OCI-LY1 (cell line): ENCODE results near the gene TBCEL.

Source experiments
- H2AFZ ChIP-seq: fragments of 200-600 bp; sonication (generic), shearing (Covaris generic); 2 replicates; pipeline ENCODE4 v1.6.0; 2014; ENCODE audit warnings: antibody characterized with exemption, mild to moderate bottlenecking, low read length
- H3F3A ChIP-seq: fragments of 200-600 bp; sonication (generic), shearing (Covaris generic); 2 replicates; pipeline ENCODE4 v1.6.0; 2014; ENCODE audit warnings: mild to moderate bottlenecking, antibody characterized with exemption, low read length, moderate library complexity; ENCODE audit not compliant: insufficient read depth
- H3K27ac ChIP-seq: fragments of 200-600 bp; sonication (generic); 2 replicates; pipeline ENCODE4 v1.5.1; 2014; ENCODE audit warnings: low read length, mixed run types, mild to moderate bottlenecking, low read depth; ENCODE audit not compliant: poor library complexity, severe bottlenecking
- H3K27me3 ChIP-seq: fragments of 200-600 bp; sonication (generic); 2 replicates; pipeline ENCODE4 v1.6.0; 2014; ENCODE audit warnings: antibody characterized with exemption, mild to moderate bottlenecking, low read length, moderate library complexity; ENCODE audit not compliant: insufficient read depth
- H3K36me3 ChIP-seq: fragments of 200-600 bp; sonication (generic); 2 replicates; pipeline ENCODE4 v1.6.1; 2014; ENCODE audit warnings: mild to moderate bottlenecking, antibody characterized with exemption, low read length, moderate library complexity, mixed read lengths; ENCODE audit not compliant: insufficient read depth
- H3K4me1 ChIP-seq: fragments of 200-600 bp; sonication (generic); 2 replicates; pipeline ENCODE4 v1.5.1; 2014; ENCODE audit warnings: mild to moderate bottlenecking, low read length, moderate library complexity; ENCODE audit not compliant: insufficient read depth, severe bottlenecking
- H3K4me2 ChIP-seq: fragments of 200-600 bp; sonication (generic), shearing (Covaris generic); 2 replicates; pipeline ENCODE4 v1.6.1; 2014; ENCODE audit warnings: low read length
- H3K4me3 ChIP-seq: fragments of 200-600 bp; sonication (generic); 2 replicates; pipeline ENCODE4 v1.5.1; 2014; ENCODE audit warnings: low read length, low read depth, mild to moderate bottlenecking, mixed read lengths; ENCODE audit not compliant: poor library complexity, severe bottlenecking
- H3K79me2 ChIP-seq: fragments of 200-600 bp; shearing (Covaris generic); 2 replicates; pipeline ENCODE4 v1.6.1; 2016; ENCODE audit warnings: mixed run types, low read length, mixed read lengths; ENCODE audit not compliant: insufficient read depth
- H3K9ac ChIP-seq: fragments of 200-600 bp; sonication (generic), shearing (Covaris generic); 2 replicates; pipeline ENCODE4 v1.6.1; 2014; ENCODE audit warnings: mild to moderate bottlenecking, low read length, mixed read lengths
- H3K9me2 ChIP-seq: fragments of 200-600 bp; sonication (generic), shearing (Covaris generic); 2 replicates; pipeline ENCODE4 v1.6.1; 2014; ENCODE audit warnings: low read depth, mild to moderate bottlenecking, low read length, mixed read lengths
- H3K9me3 ChIP-seq: fragments of 200-600 bp; shearing (Covaris generic); 2 replicates; pipeline ENCODE4 v1.6.1; 2014; ENCODE audit warnings: low read length, mixed read lengths
- H4K20me1 ChIP-seq: fragments of 200-600 bp; sonication (generic), shearing (Covaris generic); 2 replicates; pipeline ENCODE4 v1.6.0; 2016; ENCODE audit warnings: mild to moderate bottlenecking, low read length; ENCODE audit not compliant: insufficient read depth
- CTCF ChIP-seq: fragments of 200-600 bp; sonication (generic), shearing (Covaris generic); IDR thresholded peaks from 2 replicates; pipeline ENCODE4 v1.5.1; 2017; ENCODE audit warnings: mild to moderate bottlenecking, antibody characterized with exemption, low read length, moderate library complexity, mixed read lengths
- EZH2 ChIP-seq: fragments of 200-600 bp; sonication (generic), shearing (Covaris generic); IDR thresholded peaks from 2 replicates; pipeline ENCODE4 v1.8.0; 2017; ENCODE audit warnings: borderline replicate concordance, mixed run types, mild to moderate bottlenecking, antibody characterized with exemption, low read length, moderate library complexity, mixed read lengths

Gene TBCEL

GRCh38 chr11:121070951-121071845 is 47.3 kb downstream of the TBCEL start:
- no peaks in the 10 kb centered on the region for H3K9me3 ChIP-seq
- no peak for TF ChIP-seq CTCF
- TF ChIP-seq EZH2: no peak
- peaks cover 11% of the 10 kb centered on the region for H3K4me1 ChIP-seq
- no peaks in the 10 kb centered on the region; the same call in 1 of the 2 replicates for H3K36me3 ChIP-seq
- H3K9me2 ChIP-seq: no peaks in the 10 kb centered on the region
- no peaks in the 10 kb centered on the region for H3K27me3 ChIP-seq
- H3K4me2 ChIP-seq: no peak overlapping the region
- no peak overlapping the region for H3K9ac ChIP-seq
- H3K79me2 ChIP-seq: no peaks in the 10 kb centered on the region
- H2AFZ ChIP-seq: no peak overlapping the region
- no peaks in the 10 kb centered on the region for H3F3A ChIP-seq
- peak overlapping the region; percentile 28 for H3K27ac ChIP-seq
- H3K4me3 ChIP-seq: no peak overlapping the region
- no peaks in the 10 kb centered on the region for H4K20me1 ChIP-seq

GRCh38 chr11:121071846-121072450 is 48.0 kb downstream of the TBCEL start:
- no peak for TF ChIP-seq EZH2
- TF ChIP-seq CTCF: no peak

GRCh38 chr11:121081321-121081720 is 57.4 kb downstream of the TBCEL start:
- no peak overlapping the region for H3K4me3 ChIP-seq
- no peak overlapping the region for H3K9ac ChIP-seq
- H3K27me3 ChIP-seq: no peaks in the 10 kb centered on the region
- no peaks in the 10 kb centered on the region for H3F3A ChIP-seq
- no peak overlapping the region for H2AFZ ChIP-seq
- no peak overlapping the region for H3K4me2 ChIP-seq
- no peaks in the 10 kb centered on the region for H3K36me3 ChIP-seq
- no peaks in the 10 kb centered on the region for H4K20me1 ChIP-seq
- no peaks in the 10 kb centered on the region for H3K4me1 ChIP-seq
- TF ChIP-seq EZH2 (no peak), CTCF (no peak)
- H3K79me2 ChIP-seq: no peaks in the 10 kb centered on the region
- no peaks in the 10 kb centered on the region for H3K9me2 ChIP-seq
- no peaks in the 10 kb centered on the region for H3K9me3 ChIP-seq
- no peak overlapping the region for H3K27ac ChIP-seq

More at GRCh38 chr11:121071846-121072450, 48.0 kb downstream of the TBCEL start:
- H3K9me2 ChIP-seq: no peaks in the 10 kb centered on the region
- no peak overlapping the region for H3K9ac ChIP-seq
- H3K4me3 ChIP-seq: no peak overlapping the region
- H3K27me3 ChIP-seq: no peaks in the 10 kb centered on the region
- H3K4me1 ChIP-seq: peaks cover 11% of the 10 kb centered on the region
- no peak overlapping the region for H2AFZ ChIP-seq
- no peaks in the 10 kb centered on the region for H3K9me3 ChIP-seq
- no peaks in the 10 kb centered on the region for H3K79me2 ChIP-seq
- no peaks in the 10 kb centered on the region for H4K20me1 ChIP-seq
- H3F3A ChIP-seq: no peaks in the 10 kb centered on the region
- no peak overlapping the region for H3K27ac ChIP-seq
- no peaks in the 10 kb centered on the region; the same call in 1 of the 2 replicates for H3K36me3 ChIP-seq
- no peak overlapping the region for H3K4me2 ChIP-seq
